Lower leg skin (tissue), 4 donors: Measurements from ENCODE around the gene EPHA2. TPM values are rescaled to one million over a fixed set of nuclear protein-coding genes. Genes with fewer than 3 reads are reported as not detected.
"Not testable (repeated sequence)": the region's sequence is repeated elsewhere in the genome, so short reads cannot be mapped to it uniquely, and the experiment has no call there.

Experiments used
- DNase-seq, 2 donors: peaks; one replicate each; pipeline ENCODE4 v3.0.0-alpha.2; 2019; ENCODE audit warnings: low spot score in 2 of 2
- H3K4me3 ChIP-seq: fragments of 200-600 bp; sonication (generic); 2 replicates; pipeline ENCODE4 v1.5.1; 2017; ENCODE audit warnings: mild to moderate bottlenecking, low read depth; ENCODE audit not compliant: poor library complexity, severe bottlenecking
- CTCF ChIP-seq, 3 donors: fragments of 450-650 bp; IDR thresholded peaks; one replicate each; pipeline ENCODE4 v1.5.1; 2016; ENCODE audit warnings: antibody characterized with exemption in 3 of 3, mild to moderate bottlenecking in 3 of 3, moderate library complexity in 2 of 3
- POLR2A ChIP-seq, 2 donors: fragments of 450-650 bp; IDR thresholded peaks; one replicate each; pipeline ENCODE4 v1.6.1; 2016 to 2017; ENCODE audit warnings: antibody characterized with exemption in 2 of 2, mild to moderate bottlenecking in 1 of 2, moderate library complexity in 1 of 2
- WGBS, 2 donors: methylation state at CpG; one replicate each; pipeline ENCODE4 v1.1.5; 2018; 5-methylcytosine and 5-hydroxymethylcytosine counted together
- intact Hi-C: fragments of 100-400 bp; cut with DNase I; formaldehyde crosslinking; loops from one replicate; pipeline ENCODE4 v1.15.0; 2023; ENCODE audit warnings: low total_unique reads
- total RNA-seq, 4 donors: library from RNA; depleted of rRNA; stranded (reverse); fragments of >200 nt; gene quantifications; one replicate each; pipeline ENCODE4 v1.1.0, GENCODE V29; 2016

Gene EPHA2
- total RNA-seq, 4 donors from 2014 or later, result 63.6 to 83.8 (median 68.8) TPM

DNA sequence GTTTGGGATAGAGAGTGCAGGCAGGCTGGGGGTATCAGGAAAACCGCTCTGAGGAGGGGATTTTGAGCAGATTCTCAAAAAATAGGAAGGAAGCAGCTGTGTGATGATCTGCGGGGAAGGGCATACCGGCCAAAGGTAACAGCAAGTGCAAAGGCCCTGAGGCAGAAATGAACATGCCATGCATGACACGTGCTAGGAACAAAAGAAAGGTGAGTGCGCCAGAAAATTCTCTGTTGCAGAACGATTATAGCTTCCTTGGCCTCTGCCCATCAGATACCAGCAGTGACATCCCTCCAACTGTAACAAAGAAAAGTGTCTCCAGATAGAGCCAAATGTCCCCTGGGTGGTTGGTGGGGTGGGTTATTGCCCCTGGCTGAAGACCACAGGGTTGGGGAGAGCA, 45.4 kb downstream of the EPHA2 start:
- no peak for DNase-seq
- H3K4me3 ChIP-seq, result no peak overlapping the region
- TF ChIP-seq CTCF (IDR thresholded peaks at IDR 0.05) (no peak), POLR2A (IDR thresholded peaks at IDR 0.05) (no peak)
- 55 to 56% methylated on average over 6 of the region's 6 CpGs for WGBS, 2 donors
- intact Hi-C loops, result no loop called here

GRCh38 chr1:16109571-16109970, 46.3 kb downstream of the EPHA2 start:
- intact Hi-C loops, result no loop called here
- TF ChIP-seq POLR2A (IDR thresholded peaks at IDR 0.05), result no peak
- no peak for TF ChIP-seq CTCF (IDR thresholded peaks at IDR 0.05)
- 75 to 86% methylated on average over 1 of the region's 1 CpG for WGBS, 2 donors
- DNase-seq, result no peak
- H3K4me3 ChIP-seq, result no peak overlapping the region

DNA sequence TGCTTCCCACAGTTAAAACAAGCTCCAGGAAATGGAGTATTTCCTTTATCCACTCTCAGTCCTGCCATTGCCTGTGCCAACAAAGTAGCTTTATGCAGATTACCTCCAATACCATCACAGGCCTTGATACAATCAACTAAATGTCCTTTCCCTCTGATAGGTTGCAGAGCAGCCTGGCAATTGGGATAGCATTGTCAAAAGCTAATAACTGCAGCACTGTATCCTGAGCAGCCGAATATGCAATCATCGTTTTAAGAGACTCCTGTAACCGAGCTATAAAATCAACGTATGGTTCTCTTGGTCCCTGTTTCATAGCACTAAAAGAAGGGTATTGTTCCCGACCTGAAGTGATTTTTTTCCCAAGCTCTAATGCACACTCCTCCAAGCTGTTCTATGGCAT, 48.8 kb downstream of the EPHA2 start:
- 63 to 66% methylated on average over 5 of the region's 5 CpGs for WGBS, 2 donors
- intact Hi-C loops, DNase-seq, H3K4me3 ChIP-seq: not testable (repeated sequence)

DNA sequence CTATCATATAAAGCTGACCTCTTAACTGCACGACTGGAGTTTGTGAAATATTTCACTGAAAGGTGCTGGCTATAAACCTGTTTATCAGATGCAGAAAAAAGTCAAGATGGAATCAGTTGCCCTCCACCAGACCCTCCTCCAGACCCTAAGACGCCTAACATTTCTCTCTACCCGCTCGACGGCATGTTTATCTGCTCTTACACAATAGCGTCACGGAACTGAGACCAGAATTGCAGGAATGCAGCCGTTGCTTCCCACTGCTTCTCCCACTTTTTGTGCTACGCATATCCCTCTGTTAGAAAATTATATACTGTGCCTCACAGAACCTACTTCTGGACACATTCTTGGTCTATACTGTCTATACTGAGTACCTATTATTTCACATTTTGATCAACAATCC, 54.2 kb downstream of the EPHA2 start:
- intact Hi-C loops, result no loop called here
- WGBS, 2 donors, result 75 to 80% methylated on average over 9 of the region's 9 CpGs
- TF ChIP-seq POLR2A (IDR thresholded peaks at IDR 0.05) (no peak), CTCF (IDR thresholded peaks at IDR 0.05) (no peak)
- DNase-seq, result no peak
- no peak overlapping the region for H3K4me3 ChIP-seq

- DNase-seq, result no peak
- TF ChIP-seq POLR2A (IDR thresholded peaks at IDR 0.05) (no peak), CTCF (IDR thresholded peaks at IDR 0.05) (no peak)
- 89 to 100% methylated on average over 1 of the region's 1 CpG for WGBS, 2 donors
- H3K4me3 ChIP-seq, result no peak overlapping the region
- intact Hi-C loops, result no loop called here
Observed at GRCh38 chr1:16099412-16099811, 56.5 kb downstream of the EPHA2 start.

DNA sequence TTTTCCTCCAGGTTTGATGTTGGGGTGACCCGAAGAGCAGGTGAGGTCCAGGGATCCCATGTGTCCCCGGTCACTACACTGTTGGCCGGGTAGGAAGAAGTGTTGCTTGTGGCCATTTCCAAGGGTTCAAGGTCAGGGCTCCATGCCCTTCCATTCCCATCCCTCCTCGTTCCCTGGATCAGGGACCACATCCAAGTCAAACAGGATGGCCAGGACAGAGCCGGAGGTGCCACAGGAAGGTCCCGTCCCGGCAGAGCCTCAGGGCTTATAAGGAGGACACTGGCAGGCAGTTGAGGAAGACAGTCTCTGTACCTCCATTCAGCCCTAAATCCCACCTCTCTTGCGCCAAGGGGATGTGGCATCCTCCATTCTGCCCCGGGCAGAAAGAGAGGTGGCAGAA, 60.4 kb downstream of the EPHA2 start:
- intact Hi-C loops, result no loop called here
- DNase-seq, result no peak
- 76 to 85% methylated on average over 9 of the region's 9 CpGs for WGBS, 2 donors
- no peak overlapping the region for H3K4me3 ChIP-seq
- TF ChIP-seq POLR2A (IDR thresholded peaks at IDR 0.05), result no peak
- TF ChIP-seq CTCF (IDR thresholded peaks at IDR 0.05), result no peak
